Measurements from ENCODE around the gene AHSG. TPM values are rescaled to one million over a fixed set of nuclear protein-coding genes. Genes with fewer than 3 reads are reported as not detected.

Gene AHSG
- total RNA-seq, 3 donors from 2014 or later: not detected

DNA sequence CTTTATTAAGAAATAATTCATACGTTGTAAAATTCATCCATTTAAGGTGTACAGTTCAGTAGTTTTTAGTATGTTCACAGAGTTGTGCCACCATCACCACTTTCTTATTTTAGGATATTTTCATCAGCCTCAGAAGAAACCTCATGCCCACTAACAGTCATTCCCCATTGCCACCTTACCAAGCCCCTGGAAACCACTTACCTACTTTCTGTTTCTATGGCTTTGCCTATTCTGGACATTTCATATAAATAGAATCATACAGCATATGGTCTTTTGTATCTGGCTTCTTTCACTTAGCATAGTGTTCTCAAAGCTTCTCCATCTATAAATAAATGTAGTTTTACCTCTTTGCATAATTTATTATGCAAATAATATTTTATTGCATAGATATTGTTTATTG, 34.0 kb downstream of the AHSG start:
- H3K9me3 ChIP-seq: no peaks in the 10 kb centered on the region
- ATAC-seq (no peak), DNase-seq (no peak)
- no peaks in the 10 kb centered on the region for H3K4me1 ChIP-seq (ENCODE audit: low read depth)
- H3K4me3 ChIP-seq: no peak overlapping the region
- TF ChIP-seq, protein P1, sequence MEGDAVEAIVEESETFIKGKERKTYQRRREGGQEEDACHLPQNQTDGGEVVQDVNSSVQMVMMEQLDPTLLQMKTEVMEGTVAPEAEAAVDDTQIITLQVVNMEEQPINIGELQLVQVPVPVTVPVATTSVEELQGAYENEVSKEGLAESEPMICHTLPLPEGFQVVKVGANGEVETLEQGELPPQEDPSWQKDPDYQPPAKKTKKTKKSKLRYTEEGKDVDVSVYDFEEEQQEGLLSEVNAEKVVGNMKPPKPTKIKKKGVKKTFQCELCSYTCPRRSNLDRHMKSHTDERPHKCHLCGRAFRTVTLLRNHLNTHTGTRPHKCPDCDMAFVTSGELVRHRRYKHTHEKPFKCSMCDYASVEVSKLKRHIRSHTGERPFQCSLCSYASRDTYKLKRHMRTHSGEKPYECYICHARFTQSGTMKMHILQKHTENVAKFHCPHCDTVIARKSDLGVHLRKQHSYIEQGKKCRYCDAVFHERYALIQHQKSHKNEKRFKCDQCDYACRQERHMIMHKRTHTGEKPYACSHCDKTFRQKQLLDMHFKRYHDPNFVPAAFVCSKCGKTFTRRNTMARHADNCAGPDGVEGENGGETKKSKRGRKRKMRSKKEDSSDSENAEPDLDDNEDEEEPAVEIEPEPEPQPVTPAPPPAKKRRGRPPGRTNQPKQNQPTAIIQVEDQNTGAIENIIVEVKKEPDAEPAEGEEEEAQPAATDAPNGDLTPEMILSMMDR (IDR thresholded peaks at IDR 0.05): no peak
- intact Hi-C loops (cut with DNase I, micrococcal nuclease): no loop called here
- H3K36me3 ChIP-seq (ENCODE audit: low read depth): no peaks in the 10 kb centered on the region

DNA sequence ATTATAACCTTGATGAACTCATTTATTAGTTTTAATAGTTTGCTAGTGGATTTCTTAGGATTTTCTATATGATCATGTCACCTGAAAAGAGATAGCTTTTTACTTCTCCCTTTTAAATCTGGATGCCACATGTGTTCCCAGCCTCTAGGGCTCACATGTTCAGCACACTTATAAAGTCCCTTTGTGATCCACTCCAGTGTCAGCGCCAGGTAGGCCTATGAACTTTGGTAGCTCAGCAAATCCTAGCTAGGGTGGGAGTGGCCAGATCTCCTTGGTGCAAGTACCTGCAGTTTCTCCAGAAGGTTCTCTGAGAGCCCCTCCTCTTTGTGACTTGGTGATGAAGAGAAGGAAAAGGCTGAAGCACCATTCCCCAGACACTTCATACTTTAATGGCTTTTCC, 36.0 kb downstream of the AHSG start:
- TF ChIP-seq, protein P1 (IDR thresholded peaks at IDR 0.05): no peak
- Histone ChIP-seq H3K9me3 (no peaks in the 10 kb centered on the region), H3K4me1 (ENCODE audit: low read depth) (no peaks in the 10 kb centered on the region), H3K36me3 (ENCODE audit: low read depth) (no peaks in the 10 kb centered on the region), H3K4me3 (no peak overlapping the region)
- ATAC-seq (no peak), DNase-seq (no peak)
- intact Hi-C loops (cut with DNase I, micrococcal nuclease): no loop called here

DNA sequence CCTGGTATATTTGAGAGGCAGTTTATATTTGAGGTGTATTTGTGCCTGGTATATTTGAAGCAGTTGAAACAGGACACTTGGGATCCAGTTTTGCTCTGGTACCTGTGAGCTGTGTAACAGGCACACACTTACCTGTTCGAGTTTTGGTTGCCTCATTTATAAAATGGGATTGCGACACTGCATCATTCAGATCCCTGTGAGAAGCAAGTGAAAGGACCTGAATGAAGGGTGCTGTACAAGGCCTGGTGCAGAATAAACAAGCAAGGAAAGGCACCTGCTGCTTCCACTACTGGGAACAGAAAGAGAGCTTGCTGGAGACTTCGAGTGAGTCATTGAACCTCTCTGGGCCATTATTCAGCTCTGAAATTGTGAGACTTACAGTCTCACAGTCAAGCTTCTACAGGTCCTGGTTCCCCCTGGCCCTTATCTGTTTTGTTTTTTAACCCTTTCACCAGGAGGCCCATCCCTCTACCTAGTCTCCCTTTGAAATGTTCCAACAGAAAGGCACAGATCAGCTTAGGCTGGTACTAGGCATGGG, 38.9 kb downstream of the AHSG start:
- no peaks in the 10 kb centered on the region for H3K9me3 ChIP-seq
- DNase-seq (no peak), ATAC-seq (no peak)
- intact Hi-C loops (cut with DNase I, micrococcal nuclease): no loop called here
- H3K36me3 ChIP-seq (ENCODE audit: low read depth): no peaks in the 10 kb centered on the region
- no peak overlapping the region for H3K4me3 ChIP-seq
- TF ChIP-seq, protein P1 (IDR thresholded peaks at IDR 0.05): no peak
- no peaks in the 10 kb centered on the region for H3K4me1 ChIP-seq (ENCODE audit: low read depth)

DNA sequence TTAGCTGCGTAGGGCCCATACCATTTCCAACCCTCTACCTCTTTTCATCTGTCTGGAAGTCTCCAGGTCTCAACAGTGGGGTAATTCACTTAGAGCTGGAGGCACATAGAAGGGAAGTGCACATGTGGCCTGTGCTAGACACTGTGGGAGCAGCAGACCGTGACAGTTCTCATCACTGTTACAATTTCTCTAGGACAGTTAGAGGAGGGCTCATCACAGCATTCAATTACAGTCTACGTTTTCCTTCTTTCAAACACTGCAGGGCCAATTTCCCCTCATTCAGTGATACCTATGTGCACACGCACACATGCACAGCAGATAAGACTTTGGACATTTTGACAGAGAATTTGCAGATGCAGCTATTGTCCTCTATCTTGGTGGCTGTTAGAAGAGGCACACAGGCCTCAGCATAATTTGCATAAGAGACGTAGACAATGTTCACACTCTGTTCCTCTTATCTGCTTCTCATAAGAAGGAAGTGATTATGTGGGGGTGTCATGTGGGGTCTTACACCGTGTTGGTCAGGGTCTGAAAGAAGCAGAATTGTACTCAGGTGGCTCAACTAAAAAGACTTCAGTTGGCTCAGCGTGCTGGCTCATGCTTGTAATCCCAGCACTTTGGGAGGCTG, 40.3 kb downstream of the AHSG start:
- intact Hi-C loops (cut with DNase I, micrococcal nuclease): no loop called here
- peak; percentile 70 for ATAC-seq
- Histone ChIP-seq H3K4me3 (no peak overlapping the region), H3K36me3 (ENCODE audit: low read depth) (no peaks in the 10 kb centered on the region), H3K4me1 (ENCODE audit: low read depth) (no peaks in the 10 kb centered on the region), H3K9me3 (no peaks in the 10 kb centered on the region)
- no peak for DNase-seq
- TF ChIP-seq, protein P1 (IDR thresholded peaks at IDR 0.05): no peak

DNA sequence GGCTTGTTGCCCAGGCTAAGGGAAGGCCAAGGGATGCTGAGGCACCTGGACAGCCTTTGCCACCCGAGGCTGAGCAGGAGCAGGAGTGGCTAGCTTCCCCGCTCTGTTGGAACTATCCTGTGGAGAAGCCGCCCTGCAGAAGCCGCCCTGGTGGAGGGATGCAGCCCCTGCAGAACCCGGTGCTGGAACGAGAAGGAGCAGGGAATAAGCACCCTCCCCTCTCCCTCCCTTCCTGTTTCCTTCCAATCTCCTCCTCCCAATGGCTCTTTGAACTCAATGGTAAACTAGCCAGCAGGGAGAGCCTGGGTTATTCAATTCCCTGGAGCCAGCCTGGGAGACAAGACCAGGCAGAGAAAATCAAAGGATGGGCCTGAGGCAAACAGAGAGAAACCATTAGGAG, 41.1 kb downstream of the AHSG start:
- TF ChIP-seq, protein P1 (IDR thresholded peaks at IDR 0.05): no peak
- Histone ChIP-seq H3K4me1 (ENCODE audit: low read depth) (no peaks in the 10 kb centered on the region), H3K9me3 (no peaks in the 10 kb centered on the region), H3K36me3 (ENCODE audit: low read depth) (no peaks in the 10 kb centered on the region), H3K4me3 (no peak overlapping the region)
- ATAC-seq (no peak), DNase-seq (no peak)
- intact Hi-C loops (cut with DNase I, micrococcal nuclease): no loop called here

Measured in mucosa of descending colon (tissue), 3 donors.